ENCODE results near the gene AGPAT4. TPM values are rescaled to one million over a fixed set of nuclear protein-coding genes. Genes with fewer than 3 reads are reported as not detected.

Gene AGPAT4
- total and polyA plus RNA-seq, 2 of the 4 experiments (the other 2 are of a cell fraction), result 3.6 to 3.8 TPM

- Histone ChIP-seq H4K8ac (ENCODE audit: low read depth in 2 of 2, low read length in 2 of 2) (no peak overlapping the region), H2BK20ac (ENCODE audit: low read depth, low read length) (peak overlapping the region; percentile 71; the same call in 1 of the 2 replicates), H2BK120ac (ENCODE audit: low read depth, low read length) (no peak overlapping the region), H4K91ac (ENCODE audit: insufficient read depth, low read depth, low read length) (no peak overlapping the region; the same call in 1 of the 2 replicates), H3K36me3 (ENCODE audit: control insufficient read depth, insufficient read depth, low read length) (peaks cover 7% of the 10 kb centered on the region), H2AK5ac (ENCODE audit: low read depth, low read length) (peak overlapping the region; percentile 20; the same call in 1 of the 2 replicates), H3K14ac (replicated peaks; ENCODE audit: low read depth, low read length) (peak overlapping the region; percentile 16; the same call in 1 of the 2 replicates), H3K4ac (ENCODE audit: low read depth, low read length) (peak overlapping the region; percentile 39; the same call in 1 of the 2 replicates), H3K9me3 (ENCODE audit: control insufficient read depth, insufficient read depth, low read length) (no peaks in the 10 kb centered on the region), H2BK5ac (ENCODE audit: low read depth, low read length, poor library complexity, severe bottlenecking) (no peak overlapping the region), H3K56ac (ENCODE audit: extremely low read depth, insufficient read depth, low read length) (no peak overlapping the region), H3K4me1 (ENCODE audit: control insufficient read depth, insufficient read depth, low read length) (peaks cover 4% of the 10 kb centered on the region; the same call in 1 of the 2 replicates), H3K18ac (ENCODE audit: low read depth, low read length) (no peak overlapping the region), H3K27me3 (ENCODE audit: control insufficient read depth, insufficient read depth, low read length) (no peaks in the 10 kb centered on the region), H3K4me3 (ENCODE audit: insufficient read depth, low read depth, low read length) (no peak overlapping the region), H4K20me1 (ENCODE audit: insufficient read depth, low read length) (no peaks in the 10 kb centered on the region), H2BK15ac (ENCODE audit: low read depth, low read length) (no peak overlapping the region), H3K9ac (ENCODE audit: low read depth, low read length) (no peak overlapping the region), H3K23ac (ENCODE audit: low read depth, low read length) (no peak overlapping the region; the same call in 1 of the 2 replicates), H3K9me1 (ENCODE audit: insufficient read depth, low read length) (peaks cover 2% of the 10 kb centered on the region), H2AK9ac (replicated peaks; ENCODE audit: low read depth, low read length, poor library complexity) (no peak overlapping the region), H3K4me2 (ENCODE audit: low read depth, low read length) (no peak overlapping the region), H2AFZ (replicated peaks; ENCODE audit: low read length, poor library complexity) (peak overlapping the region; percentile 12), H3K79me1 (ENCODE audit: low read depth in 1 of 2, low read length in 2 of 2) (no peaks in the 10 kb centered on the region; a peak in 1 of 4 replicates), H4K5ac (ENCODE audit: low read depth, low read length) (no peak overlapping the region), H3K27ac (ENCODE audit: insufficient read depth, low read length) (no peak overlapping the region)
- WGBS, 2 experiments (ENCODE audit: extremely low coverage in 2 of 2, insufficient read length in 1 of 2), result 75% methylated on average over 7 of the region's 12 CpGs; no CpG with 5 or more reads in 1 of the 2 experiments
- dilution Hi-C loops (cut with HindIII; ENCODE audit: low sequenced_read_pairs, unreplicated experiment) (no loop called here), in situ Hi-C loops (cut with MboI; ENCODE audit: low sequenced_read_pairs) (no loop called here), intact Hi-C loops (cut with micrococcal nuclease) (no loop called here)
- CTCF ChIA-PET, result interaction anchor here (1.0 kb wide), 1 partner anchor 12 kb away, joined by 3 read pairs; no protein-coding TSS in a partner anchor
- DNase-seq (peak; percentile 98), ATAC-seq (ENCODE audit: low read depth) (peak; percentile 32; the same call in 1 of the 2 replicates)
- POLR2A ChIA-PET (ENCODE audit: unreplicated experiment), result no interaction called here
- BruUV-seq (replicated peaks), result no TSS peak
- TF ChIP-seq FOS (IDR thresholded peaks at IDR 0.05; ENCODE audit: low read depth, low read length) (peak; percentile 81), RCOR1 (IDR thresholded peaks at IDR 0.05; ENCODE audit: insufficient replicate concordance, low read length) (no peak), RFX5 (IDR thresholded peaks at IDR 0.05; ENCODE audit: low read depth, low read length) (no peak), MAFK (IDR thresholded peaks at IDR 0.05; ENCODE audit: low read depth, low read length) (no peak), CEBPB (IDR thresholded peaks at IDR 0.05; ENCODE audit: low read depth, low read length) (0 out of 2 replicates have a peak, but pooled peaks have one; percentile 27), USF2 (IDR thresholded peaks at IDR 0.05; ENCODE audit: low read depth, low read length) (peak; percentile 78), MXI1 (IDR thresholded peaks at IDR 0.05; ENCODE audit: borderline replicate concordance, low read depth, low read length) (no peak), MAZ (IDR thresholded peaks at IDR 0.05; ENCODE audit: borderline replicate concordance, low read depth, low read length) (no peak), BHLHE40 (IDR thresholded peaks at IDR 0.05; ENCODE audit: low read depth, low read length) (no peak), RAD21 (IDR thresholded peaks at IDR 0.05; ENCODE audit: low read length) (0 out of 2 replicates have a peak, but pooled peaks have one; percentile 6), NFE2L2 (IDR thresholded peaks at IDR 0.05; ENCODE audit: low read depth, low read length) (no peak)
Measured at GRCh38 chr6:161128680-161129196, 145.1 kb downstream of the AGPAT4 start.
